Measurements from ENCODE around the gene BAK1.
A peak's percentile ranks its signal among the peaks of the same experiment; 100 is the strongest.
"Not testable (repeated sequence)": the region's sequence is repeated elsewhere in the genome, so short reads cannot be mapped to it uniquely, and the experiment has no call there.

Gene BAK1

GRCh38 chr6:33585403-33586107, 5.5 kb upstream of the BAK1 start:
- peak; percentile 86 for DNase-seq

- no peak for DNase-seq
Measured at GRCh38 chr6:33584700-33585402, 4.8 kb upstream of the BAK1 start.

GRCh38 chr6:33583591-33584155, 3.6 kb upstream of the BAK1 start:
- no peak for DNase-seq

GRCh38 chr6:33581186-33581585, 1.1 kb upstream of the BAK1 start:
- no peak for DNase-seq

- no peak for DNase-seq
Measured at GRCh38 chr6:33578588-33579011, 1.5 kb downstream of the BAK1 start.

- no peak for DNase-seq
Measured at GRCh38 chr6:33578164-33578563, 1.9 kb downstream of the BAK1 start.

- no peak for DNase-seq
Measured at GRCh38 chr6:33577718-33578117, 2.4 kb downstream of the BAK1 start.

GRCh38 chr6:33577106-33577535, 3.0 kb downstream of the BAK1 start:
- DNase-seq: no peak

- no peak for DNase-seq
Measured at GRCh38 chr6:33576668-33577067, 3.4 kb downstream of the BAK1 start.

GRCh38 chr6:33575211-33575610, 4.9 kb downstream of the BAK1 start:
- no peak for DNase-seq

- DNase-seq: no peak
Measured at GRCh38 chr6:33571637-33572316, 8.3 kb downstream of the BAK1 start.

- DNase-seq: peak; percentile 90
Measured at GRCh38 chr6:33570806-33571636, 9.1 kb downstream of the BAK1 start.

- no peak for DNase-seq
Measured at GRCh38 chr6:33568826-33569570, 11.1 kb downstream of the BAK1 start.

GRCh38 chr6:33567836-33568235, 12.2 kb downstream of the BAK1 start:
- DNase-seq: no peak

GRCh38 chr6:33566182-33567084, 13.6 kb downstream of the BAK1 start:
- DNase-seq: no peak

GRCh38 chr6:33558801-33559200, 21.3 kb downstream of the BAK1 start:
- no peak for DNase-seq

GRCh38 chr6:33557376-33557775, 22.7 kb downstream of the BAK1 start:
- DNase-seq: no peak

- DNase-seq: not testable (repeated sequence)
Measured at GRCh38 chr6:33552883-33553282, 27.2 kb downstream of the BAK1 start.

GRCh38 chr6:33552252-33552651, 27.8 kb downstream of the BAK1 start:
- DNase-seq: no peak

- DNase-seq: no peak
Measured at GRCh38 chr6:33551538-33551937, 28.5 kb downstream of the BAK1 start.

GRCh38 chr6:33549896-33550295, 30.2 kb downstream of the BAK1 start:
- DNase-seq: no peak

All from right hindlimb (tissue), 1 donor.